ENCODE results near the gene GLDC. TPM values are rescaled to one million over a fixed set of nuclear protein-coding genes. Genes with fewer than 3 reads are reported as not detected.
"Not testable (repeated sequence)": the region's sequence is repeated elsewhere in the genome, so short reads cannot be mapped to it uniquely, and the experiment has no call there.

GLDC gene
- total RNA-seq, 4 donors from 2014 or later = 0.17 to 2.5 TPM; not detected in 2

GRCh38 chr9:6551136-6551535 is 94.4 kb downstream of the GLDC start:
- intact Hi-C loops (cut with DNase I) = no loop called here
- no peak overlapping the region for H3K27ac ChIP-seq (replicated peaks in 1 of 4)
- WGBS = 69% methylated on average over 2 of the region's 2 CpGs
- peaks cover 0 to 4% (median 0%) of the 10 kb centered on the region in 4 donors for H3K27me3 ChIP-seq
- no peak for DNase-seq (ENCODE audit: extremely low spot score)
- H3K9me3 ChIP-seq = no peaks in the 10 kb centered on the region
- H3K36me3 ChIP-seq = no peaks in the 10 kb centered on the region
- TF ChIP-seq EP300 (IDR thresholded peaks at IDR 0.05) (no peak), POLR2A (IDR thresholded peaks at IDR 0.05; ENCODE audit: low read depth) (no peak), CTCF (IDR thresholded peaks at IDR 0.05) (no peak), POLR2AphosphoS5 (IDR thresholded peaks at IDR 0.05) (no peak)
- H3K4me3 ChIP-seq = no peak overlapping the region
- H3K4me1 ChIP-seq = no peaks in the 10 kb centered on the region

GRCh38 chr9:6549106-6549800 is 96.3 kb downstream of the GLDC start:
- intact Hi-C loops (cut with DNase I) = no loop called here
- DNase-seq (ENCODE audit: extremely low spot score) = no peak
- Histone ChIP-seq H3K36me3 (no peaks in the 10 kb centered on the region), H3K4me3 (no peak overlapping the region), H3K27me3 (no peaks in the 10 kb centered on the region), H3K27ac (replicated peaks in 1 of 4) (no peak overlapping the region), H3K9me3 (no peaks in the 10 kb centered on the region), H3K4me1 (no peaks in the 10 kb centered on the region)
- TF ChIP-seq EP300 (IDR thresholded peaks at IDR 0.05) (no peak), POLR2AphosphoS5 (IDR thresholded peaks at IDR 0.05) (no peak), CTCF (IDR thresholded peaks at IDR 0.05) (no peak), POLR2A (IDR thresholded peaks at IDR 0.05; ENCODE audit: low read depth) (no peak)
- 72% methylated on average over 8 of the region's 8 CpGs for WGBS

GRCh38 chr9:6545017-6545691 is 100.4 kb downstream of the GLDC start:
- H3K4me3 ChIP-seq = no peak overlapping the region

GRCh38 chr9:6543204-6543603 is 102.3 kb downstream of the GLDC start:
- no peaks in the 10 kb centered on the region for H3K36me3 ChIP-seq
- no peak overlapping the region for H3K4me3 ChIP-seq
- intact Hi-C loops (cut with DNase I) = no loop called here
- TF ChIP-seq POLR2AphosphoS5 (IDR thresholded peaks at IDR 0.05) (no peak), POLR2A (IDR thresholded peaks at IDR 0.05; ENCODE audit: low read depth) (no peak), CTCF (IDR thresholded peaks at IDR 0.05) (no peak), EP300 (IDR thresholded peaks at IDR 0.05) (no peak)
- 63% methylated on average over 6 of the region's 6 CpGs for WGBS
- H3K27me3 ChIP-seq = no peaks in the 10 kb centered on the region
- no peaks in the 10 kb centered on the region for H3K4me1 ChIP-seq
- no peaks in the 10 kb centered on the region for H3K9me3 ChIP-seq
- no peak for DNase-seq (ENCODE audit: extremely low spot score)
- no peak overlapping the region for H3K27ac ChIP-seq (replicated peaks in 1 of 4)

More at GRCh38 chr9:6545017-6545691, 100.4 kb downstream of the GLDC start:
- intact Hi-C loops (cut with DNase I) = no loop called here
- Histone ChIP-seq H3K4me1 (no peaks in the 10 kb centered on the region), H3K27me3 (no peaks in the 10 kb centered on the region), H3K27ac (replicated peaks in 1 of 4) (no peak overlapping the region), H3K9me3 (no peaks in the 10 kb centered on the region), H3K36me3 (no peaks in the 10 kb centered on the region)
- 92% methylated on average over 8 of the region's 8 CpGs for WGBS
- TF ChIP-seq CTCF (IDR thresholded peaks at IDR 0.05) = no peak
- TF ChIP-seq EP300 (IDR thresholded peaks at IDR 0.05) = no peak
- no peak for TF ChIP-seq POLR2AphosphoS5 (IDR thresholded peaks at IDR 0.05)
- TF ChIP-seq POLR2A (IDR thresholded peaks at IDR 0.05; ENCODE audit: low read depth) = no peak
- no peak for DNase-seq (ENCODE audit: extremely low spot score)

GRCh38 chr9:6542617-6543016 is 102.9 kb downstream of the GLDC start:
- H3K4me1 ChIP-seq; DNase-seq (ENCODE audit: extremely low spot score); H3K27ac ChIP-seq (replicated peaks in 1 of 4); H3K9me3 ChIP-seq; H3K4me3 ChIP-seq; intact Hi-C loops (cut with DNase I); H3K36me3 ChIP-seq; H3K27me3 ChIP-seq: not testable (repeated sequence)
- 81% methylated on average over 5 of the region's 5 CpGs for WGBS
